Measurements from ENCODE around the gene SSB.
"Not testable (repeated sequence)": the region's sequence is repeated elsewhere in the genome, so short reads cannot be mapped to it uniquely, and the experiment has no call there.

The SSB gene

DNA sequence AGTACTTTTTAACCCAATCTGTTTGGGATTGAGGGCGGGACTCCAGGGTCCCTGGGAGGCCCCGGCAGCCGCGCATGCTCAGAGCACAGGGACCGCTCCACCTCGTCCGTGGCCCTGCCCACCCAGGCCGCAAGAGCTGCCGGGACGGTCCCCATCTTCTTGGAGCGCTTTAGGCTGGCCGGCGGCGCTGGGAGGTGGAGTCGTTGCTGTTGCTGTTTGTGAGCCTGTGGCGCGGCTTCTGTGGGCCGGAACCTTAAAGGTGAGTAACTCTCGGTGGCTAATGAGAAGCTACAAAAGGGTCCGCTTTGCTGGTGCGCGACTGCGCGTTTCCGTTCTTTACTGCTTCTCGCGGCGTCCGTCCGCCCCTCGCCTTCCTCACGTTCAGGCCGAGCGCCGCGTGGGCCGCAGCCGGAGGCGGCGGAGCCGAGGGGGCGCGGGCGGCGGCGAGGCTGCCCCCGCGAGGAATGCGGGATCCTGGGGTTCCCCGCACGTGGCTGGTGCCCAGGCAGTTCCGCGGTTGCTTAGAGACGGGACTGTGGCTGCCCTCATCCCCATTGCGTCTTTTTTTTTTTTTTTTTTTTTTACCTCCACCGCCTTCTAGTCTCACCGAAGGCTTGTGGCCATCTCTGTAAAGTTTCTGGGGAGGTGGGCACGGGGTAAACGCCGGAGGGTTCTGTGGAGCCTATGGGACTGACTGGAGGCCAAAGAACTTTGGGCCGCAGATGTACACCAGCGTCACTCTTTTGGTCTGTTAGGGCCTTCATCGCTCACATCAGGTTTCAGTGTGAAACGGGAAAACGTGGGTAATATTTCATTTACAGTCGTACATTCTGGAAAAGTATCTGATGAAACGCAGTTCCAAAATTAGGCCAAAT, at the start of gene SSB:
SSB (plus strand) TSS at position 154 of the 875 bp plus-strand sequence. CDS start 2,090 bp downstream, outside the sequence.
- FAIRE-seq = peak; percentile 82

DNA sequence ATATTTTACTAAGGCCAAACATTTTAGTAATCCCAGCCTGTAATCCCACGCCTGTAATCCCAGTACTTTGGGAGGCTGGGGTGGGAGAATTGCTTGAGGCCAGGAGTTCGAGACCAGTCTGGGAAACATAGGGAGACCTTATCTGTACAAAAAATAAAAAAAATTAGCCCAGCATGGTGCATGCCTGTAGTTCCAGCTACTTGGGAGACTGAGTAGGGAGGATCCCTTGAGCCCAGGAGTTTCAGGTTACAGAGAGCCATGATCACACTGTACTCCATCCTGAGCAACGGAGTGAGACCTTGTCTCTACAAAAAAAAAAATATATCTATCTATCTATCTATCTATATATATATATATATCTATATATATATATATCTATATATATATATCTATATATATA, 45.9 kb upstream of the SSB start:
- peak; percentile 49 for FAIRE-seq

DNA sequence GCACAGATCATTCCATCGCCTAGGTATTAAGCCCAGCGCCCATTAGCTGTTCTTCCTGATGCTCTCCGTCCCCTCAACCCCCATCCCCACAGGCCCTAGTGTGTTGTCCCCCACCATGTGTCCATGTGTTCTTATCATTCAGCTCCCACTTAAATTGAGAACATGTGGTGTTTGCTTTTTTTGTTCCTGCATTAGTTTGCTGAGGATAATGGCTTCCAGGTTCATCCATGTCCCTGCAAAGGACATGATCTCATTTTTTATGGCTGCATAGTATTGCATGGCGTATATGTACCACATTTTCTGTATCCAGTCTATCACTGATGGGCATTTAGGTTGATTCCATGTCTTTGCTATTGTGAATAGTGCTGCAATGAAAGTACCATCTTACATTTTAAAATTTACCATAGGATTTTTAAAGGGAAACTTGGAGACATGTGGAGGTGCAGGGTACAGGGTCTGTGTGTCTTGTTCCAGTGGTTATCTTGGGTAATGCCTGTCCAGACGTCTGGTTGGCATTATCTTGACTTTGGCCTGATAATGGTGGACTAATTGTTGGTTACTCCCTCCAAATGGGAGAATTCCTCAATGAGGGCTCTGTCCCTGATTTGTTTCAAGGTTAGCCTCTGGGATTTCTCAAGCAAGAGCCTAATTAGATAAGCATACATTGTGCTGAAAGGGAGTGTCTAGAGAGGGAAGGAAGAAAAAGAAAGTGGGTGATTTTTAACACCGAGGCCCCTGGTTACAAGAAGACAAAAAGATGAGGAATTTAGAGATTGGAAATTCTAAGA, 43.4 kb upstream of the SSB start:
- FAIRE-seq = no peak

DNA sequence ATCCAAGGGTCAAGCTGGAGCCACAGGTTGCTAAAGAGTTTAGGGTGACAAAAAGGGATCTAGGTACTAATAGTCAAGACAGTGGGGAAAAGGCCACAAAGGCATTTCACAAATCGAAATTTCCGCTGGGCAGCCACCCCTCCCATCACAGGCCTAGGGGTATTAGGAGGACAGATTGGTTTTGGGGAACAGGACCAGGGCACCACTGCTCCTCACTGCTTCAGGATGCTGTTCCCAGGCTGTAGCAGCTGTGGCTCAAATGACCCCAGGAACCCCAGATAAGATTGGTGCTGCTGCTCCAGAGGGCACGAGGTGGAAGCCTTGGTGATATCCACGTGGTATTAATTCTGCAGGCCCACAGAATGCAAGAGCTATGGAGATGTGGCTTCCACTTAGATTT, 42.3 kb upstream of the SSB start:
- no peak for FAIRE-seq

DNA sequence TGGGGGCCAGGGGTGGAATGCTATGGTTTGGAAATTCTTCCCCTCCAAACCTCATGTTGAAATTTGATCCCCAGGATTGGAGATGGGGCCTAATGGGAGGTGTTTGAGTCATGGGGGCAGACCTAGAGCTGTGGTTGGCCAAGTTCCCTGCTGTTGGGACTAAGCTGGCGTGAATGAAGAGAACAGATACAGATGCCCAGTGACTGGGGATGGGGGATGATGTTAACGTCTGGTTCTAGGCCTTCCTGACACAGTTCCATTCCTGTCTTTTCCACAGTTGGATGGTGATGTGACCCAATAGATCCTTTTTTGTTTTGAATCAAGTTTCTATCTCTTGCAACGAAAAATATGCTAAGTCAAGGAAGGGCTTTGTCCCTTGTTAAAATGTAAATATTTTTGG, 41.3 kb upstream of the SSB start:
- FAIRE-seq = no peak

DNA sequence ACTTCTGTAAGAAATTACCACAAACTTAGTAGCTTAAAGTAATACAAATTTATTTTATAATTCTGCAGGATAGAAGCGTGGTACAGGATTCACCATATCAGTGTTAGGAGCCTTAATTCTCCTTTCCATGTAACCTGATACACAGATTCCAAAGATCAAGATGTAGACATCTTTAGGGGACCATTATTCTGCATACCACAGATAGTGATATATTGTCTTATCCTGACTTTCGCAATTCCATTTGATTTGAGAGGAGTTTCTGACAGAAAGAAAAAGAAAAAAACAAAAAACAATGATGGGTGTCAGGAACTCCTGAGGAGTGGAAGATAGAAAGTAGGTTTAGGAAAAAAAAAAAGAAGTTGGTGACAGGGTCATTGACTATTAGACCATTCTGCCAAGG, 40.9 kb upstream of the SSB start:
- no peak for FAIRE-seq

DNA sequence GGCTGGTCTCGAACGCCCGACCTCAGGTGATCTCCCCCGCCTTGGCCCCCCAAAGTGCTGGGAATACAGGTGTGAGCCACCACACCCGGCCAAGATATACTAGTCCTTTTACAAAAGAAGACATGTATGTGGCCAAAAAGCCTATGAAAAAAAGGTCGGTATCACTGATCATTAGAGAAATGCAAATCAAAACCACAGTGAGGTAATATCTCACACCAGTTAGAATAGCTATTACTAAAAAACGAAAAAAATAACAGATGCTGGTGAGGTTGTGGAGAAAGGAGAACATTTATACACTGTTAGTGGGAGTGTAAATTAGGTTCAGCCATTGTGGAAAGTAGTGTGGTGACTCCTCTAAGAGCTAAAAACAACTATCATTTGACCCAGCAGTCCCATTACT, 38.7 kb upstream of the SSB start:
- no peak for FAIRE-seq

DNA sequence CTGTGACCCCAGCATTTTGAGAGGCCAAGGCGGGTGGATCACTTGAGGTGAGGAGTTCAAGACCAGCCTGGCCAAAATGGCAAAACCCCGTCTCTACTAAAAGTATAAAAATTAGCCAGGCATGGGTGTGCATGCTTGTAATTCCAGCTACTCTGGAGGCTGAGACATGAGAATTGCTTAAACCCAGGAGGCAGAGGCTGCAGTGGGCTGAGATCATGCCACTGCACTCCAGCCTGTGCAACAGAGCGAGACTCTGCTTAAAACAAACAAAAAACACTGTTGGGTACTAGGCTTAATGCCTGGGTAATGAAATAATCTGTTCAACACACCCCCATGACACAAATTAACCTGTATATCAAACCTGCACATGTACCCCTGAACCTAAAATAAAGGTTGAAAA, 37.9 kb upstream of the SSB start:
- FAIRE-seq = not testable (repeated sequence)

DNA sequence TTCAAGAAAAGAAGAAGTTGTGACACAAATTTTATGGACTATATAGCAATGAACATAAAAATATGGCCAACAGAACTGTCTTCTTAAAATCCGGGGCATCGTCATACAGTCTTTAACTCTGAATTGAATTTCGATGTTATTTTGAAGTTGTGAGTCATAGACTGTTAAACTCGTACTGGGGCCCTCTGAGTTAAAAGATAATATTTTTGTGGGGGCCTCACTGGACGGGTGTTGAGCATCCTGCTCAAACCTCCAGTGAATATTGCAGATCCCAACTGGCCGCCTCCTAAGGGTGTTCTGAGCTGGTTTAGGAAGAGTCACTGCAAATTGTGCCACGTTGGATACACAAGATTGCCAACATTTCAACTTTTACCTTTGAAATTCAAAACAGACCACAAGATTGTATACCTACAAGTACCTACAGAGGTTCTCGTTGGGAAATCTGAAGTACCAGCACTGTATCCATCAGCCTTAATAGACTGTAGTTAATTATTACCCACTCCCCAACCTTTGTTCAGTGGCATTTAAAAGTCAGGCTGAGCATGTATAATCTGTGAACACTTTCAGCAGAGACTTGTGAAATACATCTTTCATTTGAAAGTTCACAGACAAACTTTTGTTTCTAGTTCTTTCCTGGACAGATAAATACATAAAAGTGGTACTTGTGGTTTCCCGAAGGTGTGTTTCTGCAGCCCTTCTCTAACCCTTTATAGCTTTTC, 37.3 kb upstream of the SSB start:
- FAIRE-seq = no peak

DNA sequence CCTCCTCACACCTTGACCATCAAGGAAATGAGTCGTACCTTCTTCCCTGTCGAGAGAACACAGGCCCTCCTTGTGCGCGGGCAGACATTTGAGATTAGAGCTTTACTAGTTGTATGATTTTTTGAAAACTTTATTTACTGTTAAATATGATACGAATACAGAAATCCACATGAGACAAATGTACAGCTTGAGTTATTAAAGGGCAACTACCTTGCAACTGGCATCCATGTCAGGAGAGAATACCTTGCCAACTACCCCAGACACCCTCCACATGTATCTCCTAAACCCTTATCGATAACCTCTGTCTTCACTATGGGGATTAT, 36.7 kb upstream of the SSB start:
- no peak for FAIRE-seq

DNA sequence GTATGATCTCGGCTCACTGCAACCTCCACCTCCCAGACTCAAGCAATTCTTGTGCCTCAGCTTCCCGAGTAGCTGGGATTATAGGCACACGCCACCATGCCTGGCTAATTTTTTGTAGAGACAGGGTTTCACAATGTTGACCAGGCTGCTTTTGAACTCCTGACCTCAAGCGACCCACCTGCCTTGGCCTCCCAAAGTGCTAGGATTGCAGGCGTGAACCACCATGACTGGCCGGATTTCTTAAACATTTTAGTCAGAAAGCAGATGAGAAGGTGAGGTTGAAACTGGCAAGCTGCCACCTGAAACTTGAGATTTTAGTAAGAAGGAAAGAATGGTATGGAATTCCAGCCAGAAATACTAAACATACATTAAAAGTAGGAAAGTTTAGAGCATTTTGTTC, 33.1 kb upstream of the SSB start:
- no peak for FAIRE-seq

DNA sequence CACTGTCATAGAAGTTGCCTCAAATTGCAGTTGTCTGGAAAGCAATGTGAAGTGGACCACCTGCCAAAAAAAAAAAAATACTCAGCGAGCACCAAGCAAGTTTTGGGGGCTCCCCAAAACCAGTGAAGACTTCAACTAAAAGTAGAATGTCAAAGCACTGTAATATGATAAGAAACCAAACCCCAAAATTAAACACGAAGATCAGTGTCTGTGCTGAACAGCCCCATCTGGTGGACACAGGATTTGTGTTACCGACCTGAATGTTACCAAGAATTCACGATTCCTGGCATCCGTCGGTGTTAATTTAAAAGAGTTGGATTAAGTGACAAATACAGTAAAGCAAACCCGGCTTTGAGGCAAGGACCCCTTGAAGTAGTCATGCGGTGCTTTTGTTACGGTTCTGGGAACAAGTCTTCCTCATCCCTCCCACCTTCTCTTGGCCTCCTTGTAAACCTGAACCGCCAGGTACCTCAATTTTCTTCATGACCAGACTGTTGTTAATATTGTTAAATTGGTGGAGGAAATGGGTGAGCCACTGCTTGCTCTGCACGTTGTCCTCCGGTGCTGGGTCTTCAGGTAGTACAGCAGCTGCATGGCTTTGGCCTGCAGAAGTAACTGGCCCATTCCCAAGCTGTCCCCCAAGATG, 31.3 kb upstream of the SSB start:
- peak; percentile 19 for FAIRE-seq

DNA sequence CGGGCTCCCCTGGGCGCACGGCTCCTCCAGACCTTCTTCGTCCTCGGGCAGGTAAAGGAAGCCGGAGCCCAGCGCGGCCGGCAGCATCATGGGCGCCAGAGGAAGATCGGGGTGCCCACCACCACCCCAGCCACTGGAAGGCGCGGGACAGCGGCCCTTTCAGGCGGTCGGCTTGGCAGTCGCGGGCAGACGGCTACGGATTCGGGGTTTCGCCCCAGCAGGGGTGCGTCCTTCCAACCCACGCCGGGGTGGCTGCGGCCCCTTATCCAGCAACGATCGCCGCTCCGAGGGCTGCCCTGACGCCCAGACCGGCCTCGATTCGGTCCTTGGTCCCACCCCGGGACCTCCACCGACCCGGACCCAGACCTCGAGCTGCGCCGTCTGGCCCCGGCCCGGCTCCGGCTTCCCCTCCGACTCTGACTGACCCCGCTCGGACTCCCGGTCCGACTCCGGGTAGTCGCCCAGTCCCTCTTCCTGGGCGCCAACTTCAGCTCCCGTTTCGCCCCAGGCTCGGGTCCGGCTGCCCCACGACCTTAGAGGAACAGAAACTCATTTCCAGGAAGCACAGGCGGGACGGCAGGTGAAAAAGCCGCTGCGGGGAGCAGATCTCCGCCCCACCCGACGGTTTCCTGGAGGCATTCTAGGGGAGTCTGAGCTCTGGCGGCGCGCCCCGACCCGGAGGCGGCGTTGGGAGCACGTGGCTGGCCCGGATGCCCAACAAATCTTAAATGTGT, 30.2 kb upstream of the SSB start:
- FAIRE-seq = no peak

DNA sequence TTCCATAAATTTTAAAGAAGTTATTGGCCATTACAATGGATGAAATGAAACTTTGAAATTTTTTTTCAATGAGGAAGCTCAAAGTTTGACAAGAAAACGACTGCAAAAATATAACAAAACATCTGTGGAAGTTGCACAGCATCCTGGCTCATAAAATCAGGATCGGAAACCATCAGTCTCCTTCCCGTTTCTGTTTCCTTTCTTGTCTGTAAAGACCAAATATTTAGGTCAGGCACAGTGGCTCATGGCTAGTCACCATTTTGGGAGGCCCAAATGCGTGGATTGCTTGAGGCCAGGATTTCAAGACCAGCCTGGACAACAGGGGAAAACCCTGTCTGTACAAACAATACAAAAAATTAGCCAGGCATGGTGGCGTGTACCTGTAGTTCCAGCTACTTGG, 27.6 kb upstream of the SSB start:
- no peak for FAIRE-seq

DNA sequence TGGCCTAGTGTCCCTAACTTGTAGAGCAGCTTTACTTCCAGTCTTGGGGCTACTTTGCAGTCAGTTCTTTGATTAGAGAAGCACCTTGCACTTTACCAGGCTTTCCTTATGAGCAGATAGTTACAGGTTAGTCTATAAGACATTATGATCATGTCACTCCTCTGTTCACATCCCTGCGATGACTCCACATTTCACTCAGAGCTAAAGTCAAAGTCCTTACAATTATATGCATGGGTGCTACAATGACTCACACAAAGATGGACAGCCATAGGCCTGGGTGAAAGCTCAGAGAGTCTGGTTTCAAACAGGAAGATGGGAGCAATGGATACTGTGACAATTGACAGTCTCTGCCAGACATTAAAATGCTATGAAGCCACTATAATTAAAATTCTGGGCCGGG, 27.1 kb upstream of the SSB start:
- no peak for FAIRE-seq

DNA sequence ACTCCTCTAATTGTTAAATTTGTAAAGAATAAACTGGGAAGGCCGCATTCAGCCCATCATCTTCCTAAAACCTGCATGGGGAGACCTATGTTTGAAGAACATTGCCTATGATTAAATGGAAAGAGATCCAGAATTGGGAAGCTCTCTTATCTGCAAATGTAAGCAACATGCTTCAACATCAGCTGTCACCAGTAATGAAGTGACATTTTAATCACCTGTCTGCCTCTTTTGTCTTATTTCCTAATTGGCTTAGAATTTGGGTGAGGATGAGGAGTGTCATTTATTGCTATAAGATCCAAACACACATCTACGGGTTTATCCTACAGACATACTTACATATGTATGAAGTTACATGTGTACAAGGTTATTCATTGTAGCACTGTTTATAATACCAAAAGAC, 26.0 kb upstream of the SSB start:
- FAIRE-seq = no peak

DNA sequence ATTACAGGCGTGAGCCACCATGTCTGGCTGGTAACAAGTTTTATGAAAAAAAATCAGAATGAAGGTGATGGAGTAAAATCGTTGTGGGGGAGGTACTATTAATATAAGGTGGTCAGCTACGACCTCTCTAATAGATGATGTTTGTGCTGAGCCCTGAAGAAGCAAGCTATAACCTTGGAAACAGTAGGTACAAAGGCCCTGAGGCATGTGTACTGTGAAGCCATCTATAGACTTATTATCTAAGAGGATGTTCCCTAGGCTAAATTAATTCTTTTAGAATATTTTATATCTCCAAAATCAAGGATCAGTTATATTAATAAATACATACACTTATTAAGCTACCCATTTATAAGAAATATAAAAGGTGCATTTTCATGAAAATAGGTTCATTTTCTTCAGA, 23.3 kb upstream of the SSB start:
- no peak for FAIRE-seq

DNA sequence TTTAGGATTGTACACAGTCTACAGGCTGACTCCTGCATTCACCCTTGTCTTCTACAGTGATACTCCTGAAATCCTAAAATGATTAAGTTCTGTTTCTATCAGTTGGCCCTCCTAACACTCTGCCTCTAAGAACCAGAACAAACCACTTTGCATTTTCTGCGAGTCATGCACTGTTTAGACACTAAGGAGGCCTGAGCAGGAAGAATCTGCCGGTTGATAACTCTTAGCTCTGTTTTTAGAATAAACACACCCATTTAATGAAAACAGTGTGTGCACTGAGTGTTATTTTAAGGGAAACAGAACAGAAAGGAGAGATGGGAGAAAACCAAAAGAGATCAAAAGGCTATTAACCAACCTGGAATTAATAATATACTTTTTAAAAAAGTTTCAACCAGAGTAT, 22.9 kb upstream of the SSB start:
- no peak for FAIRE-seq

DNA sequence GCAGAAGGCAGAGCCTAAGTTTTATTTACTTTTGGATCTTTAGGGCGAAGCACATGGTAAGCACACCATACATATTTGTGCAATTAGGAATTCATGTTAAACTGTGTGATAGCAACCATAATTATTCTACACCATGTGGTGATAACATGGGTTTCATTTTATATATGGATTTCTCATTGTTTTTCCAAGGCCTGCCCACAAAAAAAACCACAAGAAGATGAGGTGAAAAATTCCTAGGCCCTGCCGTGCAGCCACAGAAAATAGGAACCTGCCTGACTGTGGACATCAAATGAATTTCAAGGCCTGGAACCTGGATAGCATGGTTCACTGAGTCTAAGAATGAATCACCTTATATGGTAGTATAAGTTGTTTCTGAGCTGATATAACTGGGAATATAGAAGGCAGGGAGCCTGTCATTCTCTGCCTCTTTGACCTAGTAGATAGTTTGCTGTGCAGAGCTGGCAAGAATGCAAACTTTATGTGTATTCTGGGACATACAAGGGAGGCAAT, 22.4 kb upstream of the SSB start:
- FAIRE-seq = no peak

DNA sequence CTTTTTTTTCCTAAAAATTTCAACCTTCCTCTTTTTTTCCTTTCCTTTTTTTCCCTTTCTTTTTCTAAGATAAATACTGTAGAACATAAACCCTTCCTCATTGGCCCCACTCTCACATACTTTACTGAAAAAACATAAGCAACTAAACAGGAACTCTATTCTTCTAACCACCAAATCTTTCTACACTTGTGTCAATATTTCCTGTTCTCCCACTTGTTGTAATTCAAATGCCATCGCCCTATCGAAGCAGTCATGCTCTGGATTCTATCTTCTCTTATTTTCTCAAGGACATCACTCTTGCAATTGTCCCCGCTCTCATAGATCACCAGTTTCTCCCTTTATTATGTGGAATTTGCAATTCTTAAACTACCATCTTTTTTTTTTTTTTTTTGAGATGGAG, 20.2 kb upstream of the SSB start:
- no peak for FAIRE-seq

DNA sequence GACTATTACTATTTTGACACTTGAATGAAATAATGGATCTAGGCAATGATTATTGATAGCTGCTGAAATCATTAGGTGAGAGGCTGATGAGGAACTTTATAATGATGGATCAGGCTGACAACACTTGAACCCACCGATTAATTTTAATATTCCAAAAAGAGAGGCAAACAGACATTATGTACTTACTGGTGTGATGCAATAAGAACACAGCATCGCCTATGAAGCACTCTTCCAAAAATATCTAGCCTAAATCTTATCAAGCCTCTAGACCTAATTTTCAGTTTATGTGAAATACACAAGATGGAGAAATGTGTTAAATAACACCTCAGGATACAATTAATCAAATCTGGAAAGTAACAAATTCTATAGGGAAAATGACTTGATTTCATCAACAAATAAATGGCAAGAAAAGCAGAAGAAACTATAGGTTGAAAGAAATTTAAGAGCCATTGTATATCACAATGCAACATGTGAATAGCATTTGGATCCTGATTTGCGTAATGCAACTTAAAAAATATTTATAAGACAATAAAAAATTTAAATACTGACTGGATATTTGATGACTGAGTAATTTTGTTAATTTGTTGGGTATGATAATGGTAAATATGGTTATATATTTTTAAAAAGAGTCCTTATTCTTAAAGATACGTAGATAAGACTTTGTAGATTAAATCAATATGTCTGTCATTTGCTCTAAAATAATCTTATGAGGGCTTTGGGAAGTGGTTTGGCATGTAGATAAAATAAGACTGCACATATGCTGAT, 17.2 kb upstream of the SSB start:
- no peak for FAIRE-seq

DNA sequence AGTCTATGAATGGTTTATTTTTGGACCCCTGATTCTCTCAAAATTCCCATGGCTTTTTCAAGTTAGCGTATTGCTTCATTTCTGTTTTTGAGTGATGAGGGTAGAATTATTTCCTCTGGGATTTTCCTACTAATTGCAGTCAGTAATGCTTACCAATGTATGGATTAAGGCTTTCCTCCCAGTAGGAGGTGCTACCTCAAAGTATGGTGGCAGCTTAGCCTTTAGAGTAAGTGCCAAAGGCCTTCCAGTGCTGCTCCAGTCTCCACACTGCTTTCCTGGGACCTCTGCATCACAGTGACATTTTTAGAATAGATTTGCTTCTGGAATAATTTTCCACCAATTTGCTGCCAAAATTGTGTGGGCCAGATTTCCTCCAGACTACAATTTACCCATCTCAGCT, 16.2 kb upstream of the SSB start:
- FAIRE-seq = no peak
